Measurements from ENCODE around the gene GALNT7. TPM values are rescaled to one million over a fixed set of nuclear protein-coding genes. Genes with fewer than 3 reads are reported as not detected.

GALNT7 gene
- total RNA-seq, 4 donors from 2014 or later: 31.4 to 124 (median 105) TPM

DNA sequence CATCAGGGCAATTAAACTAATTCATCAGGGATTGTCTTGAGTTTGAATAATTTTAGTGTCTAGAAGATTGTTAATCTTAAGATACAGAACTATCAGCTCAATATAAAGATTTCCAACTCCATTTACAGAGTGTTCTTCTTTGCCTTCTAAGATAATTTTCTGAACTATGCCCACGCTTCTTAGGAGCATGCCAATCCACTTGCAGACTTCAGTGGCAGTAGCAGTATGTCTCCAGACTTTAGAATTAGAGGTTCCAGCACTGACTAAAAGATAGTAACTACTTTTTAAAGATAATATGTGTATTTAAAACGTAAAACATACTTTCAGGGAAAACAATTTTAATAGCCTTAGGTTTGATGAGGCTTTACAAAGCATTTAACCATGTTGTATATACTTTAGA lies 34.2 kb upstream of the GALNT7 start:
- no peak for DNase-seq
- H3K9me3 ChIP-seq: no peaks in the 10 kb centered on the region
- H3K36me3 ChIP-seq: no peaks in the 10 kb centered on the region
- no peaks in the 10 kb centered on the region for H3K27me3 ChIP-seq
- 82 to 87% methylated on average over 2 of the region's 2 CpGs for WGBS, 2 donors (ENCODE audit: low coverage in 1 of 2)
- intact Hi-C loops (cut with DNase I; ENCODE audit: low total_unique reads) (no loop called here), in situ Hi-C loops (cut with MboI; ENCODE audit: low pct_ligation_motif_present in 1 of 4, low pct_unique_long_range_greater_than_20kb in 1 of 4, low sequenced_read_pairs in 3 of 4) (no loop called here)
- H3K4me3 ChIP-seq: no peak overlapping the region
- no peak overlapping the region for H3K27ac ChIP-seq
- H3K4me1 ChIP-seq: no peaks in the 10 kb centered on the region
- no peak for TF ChIP-seq POLR2A (IDR thresholded peaks at IDR 0.05)
- no peak for TF ChIP-seq POLR2AphosphoS5 (IDR thresholded peaks at IDR 0.05)
- TF ChIP-seq EP300 (IDR thresholded peaks at IDR 0.05; ENCODE audit: low read depth): no peak
- TF ChIP-seq, protein P1, sequence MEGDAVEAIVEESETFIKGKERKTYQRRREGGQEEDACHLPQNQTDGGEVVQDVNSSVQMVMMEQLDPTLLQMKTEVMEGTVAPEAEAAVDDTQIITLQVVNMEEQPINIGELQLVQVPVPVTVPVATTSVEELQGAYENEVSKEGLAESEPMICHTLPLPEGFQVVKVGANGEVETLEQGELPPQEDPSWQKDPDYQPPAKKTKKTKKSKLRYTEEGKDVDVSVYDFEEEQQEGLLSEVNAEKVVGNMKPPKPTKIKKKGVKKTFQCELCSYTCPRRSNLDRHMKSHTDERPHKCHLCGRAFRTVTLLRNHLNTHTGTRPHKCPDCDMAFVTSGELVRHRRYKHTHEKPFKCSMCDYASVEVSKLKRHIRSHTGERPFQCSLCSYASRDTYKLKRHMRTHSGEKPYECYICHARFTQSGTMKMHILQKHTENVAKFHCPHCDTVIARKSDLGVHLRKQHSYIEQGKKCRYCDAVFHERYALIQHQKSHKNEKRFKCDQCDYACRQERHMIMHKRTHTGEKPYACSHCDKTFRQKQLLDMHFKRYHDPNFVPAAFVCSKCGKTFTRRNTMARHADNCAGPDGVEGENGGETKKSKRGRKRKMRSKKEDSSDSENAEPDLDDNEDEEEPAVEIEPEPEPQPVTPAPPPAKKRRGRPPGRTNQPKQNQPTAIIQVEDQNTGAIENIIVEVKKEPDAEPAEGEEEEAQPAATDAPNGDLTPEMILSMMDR (IDR thresholded peaks at IDR 0.05): no peak

DNA sequence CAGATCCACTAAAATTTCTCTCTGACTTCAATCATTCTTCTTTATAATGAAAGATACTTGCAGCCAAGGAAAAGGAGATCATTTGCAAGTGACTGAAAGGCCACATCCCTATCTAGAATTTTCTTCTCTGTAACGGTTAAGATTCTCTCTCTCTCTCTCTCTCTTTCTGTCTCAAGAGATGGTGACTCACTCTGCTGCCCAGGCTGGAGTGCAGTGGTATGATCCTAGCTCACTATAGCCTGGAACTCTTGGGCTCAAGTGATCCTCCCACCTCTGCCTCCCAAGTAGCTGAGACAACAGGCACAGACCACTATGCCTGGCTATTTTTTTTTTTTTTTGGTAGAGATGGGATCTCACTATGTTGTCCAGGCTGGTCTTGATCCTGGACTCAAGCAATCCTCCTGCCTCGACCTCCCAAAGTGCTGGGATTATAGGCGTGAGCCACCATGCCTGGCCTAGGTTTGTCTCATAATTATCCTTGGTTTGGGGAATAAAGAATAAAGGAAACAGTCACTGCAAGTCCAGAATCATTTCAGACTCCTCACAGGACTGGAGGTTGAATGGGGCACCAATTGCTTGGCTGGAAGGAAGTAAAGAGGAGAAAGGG lies 33.3 kb upstream of the GALNT7 start:
- TF ChIP-seq EP300 (IDR thresholded peaks at IDR 0.05; ENCODE audit: low read depth): no peak
- intact Hi-C loops (cut with DNase I; ENCODE audit: low total_unique reads): no loop called here

DNA sequence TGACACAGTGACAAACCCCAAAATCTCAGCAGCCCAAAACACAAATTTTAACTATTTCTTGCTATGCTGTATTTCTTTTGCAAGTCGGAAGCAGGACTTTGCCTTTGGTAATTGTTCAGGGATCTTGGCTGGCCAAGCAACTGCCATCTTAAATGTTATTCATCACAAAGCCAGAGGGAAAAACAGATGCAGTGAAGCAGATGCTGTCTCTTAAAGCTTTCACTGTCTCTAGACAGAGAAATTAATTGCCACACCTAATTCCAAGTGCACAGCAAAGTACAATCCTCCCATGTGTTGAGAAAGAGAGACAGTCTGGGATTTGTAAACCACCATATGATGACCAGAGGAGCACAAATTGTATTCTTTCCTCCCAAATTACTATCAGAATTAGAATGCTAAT lies 30.0 kb upstream of the GALNT7 start:
- WGBS, 2 donors (ENCODE audit: low coverage in 1 of 2): 77% methylated on average over 1 of the region's 1 CpG; no CpG with 5 or more reads in 1 of the 2 donors
- TF ChIP-seq EP300 (IDR thresholded peaks at IDR 0.05; ENCODE audit: low read depth) (no peak), POLR2AphosphoS5 (IDR thresholded peaks at IDR 0.05) (no peak), POLR2A (IDR thresholded peaks at IDR 0.05) (no peak)
- TF ChIP-seq, protein P1 (IDR thresholded peaks at IDR 0.05): no peak
- H3K36me3 ChIP-seq: no peaks in the 10 kb centered on the region
- in situ Hi-C loops (cut with MboI; ENCODE audit: low pct_ligation_motif_present in 1 of 4, low pct_unique_long_range_greater_than_20kb in 1 of 4, low sequenced_read_pairs in 3 of 4) (no loop called here), intact Hi-C loops (cut with DNase I; ENCODE audit: low total_unique reads) (no loop called here)
- H3K27ac ChIP-seq: no peak overlapping the region
- H3K9me3 ChIP-seq: no peaks in the 10 kb centered on the region
- H3K4me3 ChIP-seq: no peak overlapping the region
- H3K27me3 ChIP-seq: no peaks in the 10 kb centered on the region
- no peaks in the 10 kb centered on the region for H3K4me1 ChIP-seq
- DNase-seq: no peak

More for the DNA sequence above, 33.3 kb upstream of the GALNT7 start:
- 57 to 79% methylated on average over 1 to 3 of the region's 3 CpGs for WGBS, 2 donors (ENCODE audit: low coverage in 1 of 2)
- in situ Hi-C loops (cut with MboI; ENCODE audit: low pct_ligation_motif_present in 1 of 4, low pct_unique_long_range_greater_than_20kb in 1 of 4, low sequenced_read_pairs in 3 of 4): no loop called here
- Histone ChIP-seq H3K36me3 (no peaks in the 10 kb centered on the region), H3K27ac (no peak overlapping the region), H3K4me3 (no peak overlapping the region), H3K9me3 (no peaks in the 10 kb centered on the region), H3K27me3 (no peaks in the 10 kb centered on the region), H3K4me1 (no peaks in the 10 kb centered on the region)
- no peak for DNase-seq

- Histone ChIP-seq H3K36me3 (no peaks in the 10 kb centered on the region), H3K27me3 (no peaks in the 10 kb centered on the region), H3K9me3 (no peaks in the 10 kb centered on the region), H3K4me3 (no peak overlapping the region), H3K27ac (no peak overlapping the region), H3K4me1 (no peaks in the 10 kb centered on the region)
- WGBS, 2 donors (ENCODE audit: low coverage in 1 of 2): 35 to 42% methylated on average over 2 of the region's 2 CpGs
- TF ChIP-seq POLR2AphosphoS5 (IDR thresholded peaks at IDR 0.05) (no peak), POLR2A (IDR thresholded peaks at IDR 0.05) (no peak), EP300 (IDR thresholded peaks at IDR 0.05; ENCODE audit: low read depth) (no peak)
- TF ChIP-seq, protein P1 (IDR thresholded peaks at IDR 0.05): no peak
- intact Hi-C loops (cut with DNase I; ENCODE audit: low total_unique reads): no loop called here
- no peak for DNase-seq
- in situ Hi-C loops (cut with MboI; ENCODE audit: low pct_ligation_motif_present in 1 of 4, low pct_unique_long_range_greater_than_20kb in 1 of 4, low sequenced_read_pairs in 3 of 4): no loop called here
Observed at GRCh38 chr4:173139561-173139960, 29.1 kb upstream of the GALNT7 start.

DNA sequence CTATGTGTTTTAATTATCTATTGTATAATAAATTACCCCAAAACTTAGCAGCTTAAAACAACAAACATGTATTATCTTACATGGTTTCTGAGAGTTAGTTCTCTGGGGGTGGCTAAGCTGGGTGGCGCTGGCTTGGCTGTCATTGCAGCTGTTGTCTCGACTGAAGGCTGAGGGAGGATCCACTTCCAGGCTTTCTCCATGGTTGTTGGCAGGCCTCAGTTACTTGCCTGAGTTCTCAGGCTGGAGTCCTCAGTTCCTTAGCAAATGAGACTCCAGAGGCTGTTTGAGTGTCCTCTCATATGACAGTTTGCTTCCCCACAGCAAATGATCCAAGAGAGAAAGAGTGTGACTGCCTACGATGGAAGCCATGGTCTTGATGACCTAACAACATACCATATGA lies 23.5 kb upstream of the GALNT7 start:
- H3K4me3 ChIP-seq: no peak overlapping the region
- no peaks in the 10 kb centered on the region for H3K4me1 ChIP-seq
- H3K36me3 ChIP-seq: no peaks in the 10 kb centered on the region
- in situ Hi-C loops (cut with MboI; ENCODE audit: low pct_ligation_motif_present in 1 of 4, low pct_unique_long_range_greater_than_20kb in 1 of 4, low sequenced_read_pairs in 3 of 4) (no loop called here), intact Hi-C loops (cut with DNase I; ENCODE audit: low total_unique reads) (no loop called here)
- DNase-seq: no peak
- no peaks in the 10 kb centered on the region for H3K9me3 ChIP-seq
- H3K27me3 ChIP-seq: no peaks in the 10 kb centered on the region
- no peak overlapping the region for H3K27ac ChIP-seq
- TF ChIP-seq EP300 (IDR thresholded peaks at IDR 0.05; ENCODE audit: low read depth) (no peak), POLR2AphosphoS5 (IDR thresholded peaks at IDR 0.05) (no peak), POLR2A (IDR thresholded peaks at IDR 0.05) (no peak)
- TF ChIP-seq, protein P1 (IDR thresholded peaks at IDR 0.05): no peak
- WGBS, 2 donors (ENCODE audit: low coverage in 1 of 2): 80 to 82% methylated on average over 1 to 3 of the region's 3 CpGs
